Stimulated activated naive CD4-positive, alpha-beta T cell (primary cell): ENCODE results near the gene CRYBG1.

Experiments used
- DNase-seq, 6 experiments: peaks; one replicate each; lab custom pipeline; 2025; lab: John Stamatoyannopoulos, UW

CRYBG1 gene

GRCh38 chr6:106462923-106463557 lies 102.5 kb downstream of the CRYBG1 start:
- DNase-seq: no peak

DNA sequence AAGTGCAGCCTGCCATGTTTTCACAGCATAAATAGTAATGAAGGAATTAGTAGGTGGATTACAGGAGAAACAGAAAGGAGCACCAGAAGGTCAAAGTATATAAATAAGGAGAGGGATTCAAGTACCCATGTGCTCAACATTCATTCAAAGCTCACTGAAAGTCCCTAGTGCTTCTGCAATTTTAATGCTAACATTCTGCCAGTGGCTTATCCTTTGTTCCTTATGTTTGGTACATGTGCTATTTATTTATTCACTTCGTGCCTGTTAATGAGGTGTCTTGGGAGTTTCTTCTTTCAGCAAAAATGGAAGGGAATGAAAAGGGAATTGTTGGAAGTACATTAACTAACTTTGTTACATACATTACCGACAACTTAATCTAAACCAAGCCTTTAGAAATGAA lies 105.7 kb downstream of the CRYBG1 start:
- no peak for DNase-seq

GRCh38 chr6:106468935-106469334 lies 108.4 kb downstream of the CRYBG1 start:
- no peak for DNase-seq

- DNase-seq: no peak
These were observed 109.4 kb downstream of the CRYBG1 start for GRCh38 chr6:106469882-106470281.

- DNase-seq: no peak
These were observed 109.8 kb downstream of the CRYBG1 start for GRCh38 chr6:106470316-106470715.

- no peak for DNase-seq
These were observed 110.3 kb downstream of the CRYBG1 start for GRCh38 chr6:106470811-106471210.

DNA sequence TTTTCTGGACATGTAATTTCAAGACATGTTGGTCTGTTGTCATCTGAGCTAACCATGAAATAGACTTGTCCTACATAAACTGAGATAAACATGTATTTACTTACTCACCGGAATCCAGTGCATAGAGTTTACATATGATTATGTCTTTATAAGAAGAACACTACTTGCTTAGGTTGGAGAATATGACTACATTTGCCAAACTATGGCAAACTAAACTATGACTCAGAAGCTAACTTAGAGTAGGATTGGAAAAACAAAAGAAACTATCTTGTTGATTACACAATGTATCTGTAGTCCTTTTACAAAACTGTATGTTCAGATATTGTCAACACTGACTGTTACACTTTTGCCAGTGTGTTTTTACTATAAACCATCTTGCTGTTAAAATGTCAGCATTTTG lies 113.3 kb downstream of the CRYBG1 start:
- no peak for DNase-seq

- no peak for DNase-seq
These were observed 113.9 kb downstream of the CRYBG1 start for GRCh38 chr6:106474466-106474865.

DNA sequence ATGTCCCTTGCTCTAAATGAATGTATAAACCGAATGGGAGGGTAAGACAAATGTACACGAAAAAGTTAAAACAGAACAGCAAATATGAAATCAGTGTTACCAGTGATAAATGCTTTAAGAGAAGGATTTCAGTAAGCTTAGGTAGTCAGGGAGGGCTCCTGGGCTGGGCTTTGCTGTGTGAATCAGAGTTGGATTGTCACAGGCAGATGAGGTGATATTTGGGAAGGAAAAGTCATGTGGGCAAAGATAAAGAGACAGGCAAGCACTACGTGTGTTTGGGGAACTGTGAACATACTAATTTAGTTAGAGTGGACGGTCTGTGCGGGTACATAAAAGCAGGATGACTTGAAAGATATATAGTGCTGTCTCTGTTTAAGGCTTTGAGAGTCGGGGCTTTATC lies 114.8 kb downstream of the CRYBG1 start:
- no peak for DNase-seq

DNA sequence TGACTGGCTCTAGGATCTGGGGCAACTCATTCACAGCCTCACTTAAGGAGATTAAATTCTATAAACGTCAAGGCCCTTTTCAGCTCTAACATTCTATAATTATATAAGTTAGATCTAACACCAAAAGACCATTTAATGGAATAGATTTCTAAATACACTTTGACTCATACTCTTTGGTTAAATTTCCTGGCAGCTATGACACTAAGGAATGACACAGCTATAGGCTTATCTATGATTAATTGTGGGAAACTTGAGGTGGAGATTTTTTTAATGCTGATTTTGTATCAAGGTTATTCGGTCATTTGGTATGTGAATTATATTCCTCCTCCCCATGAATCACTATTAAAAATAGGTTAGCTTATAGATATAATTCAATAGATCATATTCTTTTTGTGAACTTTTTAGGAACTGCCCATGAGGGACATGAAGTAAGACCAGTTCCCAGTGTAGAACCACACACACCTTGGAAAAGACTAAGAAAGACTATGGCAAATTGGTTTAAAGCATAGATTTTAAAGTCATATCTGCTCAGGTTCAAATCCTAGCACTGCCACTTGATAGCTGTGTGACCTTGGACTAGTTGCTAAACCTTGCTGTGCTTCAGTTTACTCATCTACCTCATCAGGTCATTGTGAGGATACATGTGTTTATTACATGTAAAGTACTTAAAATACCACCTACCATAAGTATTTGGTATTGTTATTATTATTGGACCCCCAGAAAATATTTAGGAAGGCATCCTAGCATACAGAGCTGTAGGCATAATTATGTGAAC lies 116.0 kb downstream of the CRYBG1 start:
- DNase-seq: no peak

- DNase-seq: no peak
These were observed 116.6 kb downstream of the CRYBG1 start for GRCh38 chr6:106477146-106477545.

DNA sequence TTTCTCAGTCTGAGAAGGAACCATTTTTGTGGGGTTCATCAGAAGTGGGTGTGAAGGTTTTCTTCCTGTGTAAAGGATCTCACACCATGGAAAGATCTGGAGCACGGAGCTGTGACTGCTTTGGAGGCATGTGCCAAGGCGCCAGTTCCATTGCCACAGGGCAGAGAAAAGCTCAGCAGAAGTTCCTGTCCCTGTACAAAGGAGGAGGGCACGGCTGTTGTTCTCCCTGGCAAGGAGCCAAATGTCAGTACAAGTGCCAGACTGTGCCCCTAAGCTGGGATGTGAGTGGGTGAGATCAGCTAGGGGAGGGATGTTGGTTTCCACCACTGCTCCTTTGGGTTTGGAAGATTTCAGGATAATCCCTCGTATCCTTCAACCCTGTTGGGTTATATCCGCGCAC lies 117.3 kb downstream of the CRYBG1 start:
- DNase-seq: peak in 2 of 6 experiments; percentile 4 to 20

DNA sequence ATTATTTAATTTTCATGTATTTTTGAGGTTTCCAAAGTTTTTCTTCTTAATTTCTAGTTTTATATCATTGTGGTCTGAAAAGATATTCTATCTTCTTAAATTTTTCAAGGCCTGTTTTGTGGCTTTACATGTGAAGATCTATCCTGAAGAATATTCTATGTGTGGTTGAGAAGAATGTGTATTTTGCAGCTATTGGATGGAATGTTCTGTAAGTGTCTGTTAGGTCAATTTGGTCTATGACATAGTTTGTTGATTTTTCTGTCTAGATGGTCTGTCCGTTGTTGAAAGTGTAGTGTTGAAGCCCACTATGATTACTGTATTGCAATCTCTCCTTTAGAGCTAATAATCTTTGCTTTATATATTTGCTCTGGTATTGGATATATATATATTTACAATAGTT lies 125.7 kb downstream of the CRYBG1 start:
- no peak for DNase-seq

DNA sequence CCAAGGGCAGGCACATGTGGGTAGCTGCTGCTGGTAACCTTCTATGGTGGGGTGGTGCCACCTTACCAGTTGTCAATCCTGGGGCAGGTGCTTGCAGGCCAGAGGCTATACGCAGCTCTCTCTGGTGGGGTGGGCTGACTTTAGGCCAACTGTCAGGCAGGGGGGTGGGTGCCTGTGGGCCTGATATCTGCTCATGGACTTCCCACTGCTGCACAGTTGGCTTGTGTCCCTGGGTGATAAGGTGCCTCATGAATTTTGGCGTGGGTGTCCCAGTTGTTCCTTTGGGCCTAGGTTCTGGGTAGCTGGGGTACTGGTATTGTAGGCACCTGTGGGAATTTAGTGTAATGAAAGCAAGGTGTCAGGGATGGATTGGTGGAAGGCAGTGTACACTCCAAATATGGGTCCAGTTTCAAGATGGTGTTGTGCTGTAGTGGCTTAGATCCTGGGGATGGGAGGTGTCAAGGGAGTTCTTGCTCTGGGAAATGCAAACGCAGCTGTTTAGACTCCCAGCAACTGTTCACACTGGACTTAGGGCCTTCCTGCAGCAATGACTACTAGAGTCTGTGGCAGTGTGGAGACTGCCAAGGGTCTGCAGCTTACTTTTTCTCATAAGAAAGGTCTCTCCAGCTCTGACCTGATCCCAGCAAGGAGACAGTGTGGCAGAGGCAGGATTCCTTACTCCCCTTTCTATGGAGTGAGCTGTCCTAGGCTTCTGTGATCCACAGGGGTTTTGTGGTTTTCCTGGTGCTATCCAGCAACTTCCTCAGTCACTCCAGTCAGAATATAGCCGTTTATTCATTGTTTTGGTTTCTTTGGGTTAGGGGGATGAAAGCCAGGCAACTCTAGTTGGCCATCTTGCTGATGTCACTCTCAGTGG lies 128.2 kb downstream of the CRYBG1 start:
- DNase-seq: no peak

DNA sequence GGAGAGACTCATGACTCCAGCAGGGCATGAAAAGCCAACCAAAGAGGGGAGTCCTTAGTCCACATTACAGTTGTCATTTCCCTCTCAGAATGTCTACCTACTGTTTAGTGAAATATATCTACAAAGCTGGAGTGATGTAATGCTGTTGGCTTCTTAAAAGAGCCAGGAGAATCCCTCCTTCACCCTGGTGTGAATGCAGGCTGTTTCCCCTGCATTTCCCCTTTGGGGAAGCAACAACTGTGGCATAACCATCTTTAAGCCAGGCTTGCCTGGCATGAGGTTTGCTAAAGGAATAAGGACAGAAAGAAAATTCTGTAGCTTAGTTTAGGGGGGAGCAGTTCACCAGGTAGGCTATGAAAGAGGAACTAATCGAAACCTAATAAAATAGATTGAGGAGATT lies 129.5 kb downstream of the CRYBG1 start:
- no peak for DNase-seq

DNA sequence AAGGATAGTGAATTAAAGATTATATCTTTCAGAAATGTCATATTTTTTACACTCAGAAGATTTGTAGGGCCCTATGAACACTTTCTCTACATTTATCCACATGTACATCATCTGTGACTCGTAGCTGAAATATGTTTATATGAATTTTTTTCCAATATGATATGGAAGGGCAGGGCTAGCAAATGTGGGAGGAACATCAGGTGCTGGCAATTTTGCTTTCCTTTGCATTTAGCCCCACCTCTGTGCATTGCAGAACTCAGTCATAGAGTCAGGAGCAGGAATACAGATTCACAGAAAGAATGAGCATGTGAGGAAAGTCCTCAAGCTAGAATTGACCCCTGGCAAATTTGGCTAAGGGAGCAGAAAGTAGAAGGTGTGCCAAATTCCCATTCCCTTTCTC lies 129.9 kb downstream of the CRYBG1 start:
- no peak for DNase-seq

DNA sequence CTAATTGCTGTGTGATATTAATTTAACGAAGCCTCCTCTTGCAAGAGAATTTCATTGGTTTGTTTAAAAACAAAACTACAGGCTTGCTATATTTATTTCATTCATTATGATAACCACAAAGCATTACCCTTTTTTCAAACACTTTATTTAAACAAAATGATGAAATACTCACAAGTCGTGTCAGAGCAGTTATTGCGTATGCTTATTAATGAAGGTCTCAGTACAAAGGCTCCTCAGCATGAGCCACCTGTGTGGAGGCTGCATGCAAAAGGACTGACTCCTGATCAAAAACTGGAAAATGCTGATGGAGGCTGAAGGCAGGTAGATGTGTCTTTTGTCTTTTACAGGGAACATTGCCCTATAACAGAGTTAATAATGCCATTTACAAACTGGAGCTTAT lies 130.5 kb downstream of the CRYBG1 start:
- DNase-seq: no peak

- DNase-seq: no peak
These were observed 134.5 kb downstream of the CRYBG1 start for GRCh38 chr6:106495014-106495413.

- DNase-seq: no peak
These were observed 136.3 kb downstream of the CRYBG1 start for GRCh38 chr6:106496823-106497222.

- DNase-seq: no peak
These were observed 141.4 kb downstream of the CRYBG1 start for GRCh38 chr6:106501960-106502371.

GRCh38 chr6:106502559-106502958 lies 142.0 kb downstream of the CRYBG1 start:
- no peak for DNase-seq

DNA sequence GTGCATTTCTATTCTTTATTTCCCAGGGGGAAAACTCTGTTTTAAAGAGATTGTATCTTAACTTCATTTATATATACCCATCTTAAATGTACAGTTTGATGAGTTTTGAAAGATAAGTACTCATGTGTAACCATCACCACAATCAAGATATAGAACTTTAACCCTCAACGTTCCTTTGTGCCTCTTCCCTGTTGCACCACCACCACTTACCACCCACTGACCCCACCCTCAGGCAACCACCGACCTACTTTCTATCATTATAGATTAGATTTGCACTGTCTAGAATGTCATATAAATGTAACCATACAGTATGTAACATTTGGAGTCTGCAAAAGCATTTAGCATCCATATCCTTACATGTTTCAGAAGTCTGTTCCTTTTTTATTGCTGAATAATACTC lies 147.8 kb downstream of the CRYBG1 start:
- DNase-seq: no peak

- DNase-seq: no peak
These were observed 148.3 kb downstream of the CRYBG1 start for GRCh38 chr6:106508834-106509233.
